GM12878 (cell line): Measurements from ENCODE around the gene PRRC2B.

Experiments used
- BCL3 ChIP-seq: IDR thresholded peaks from 2 replicates; pipeline ENCODE4 v1.6.1; 2011; ENCODE audit warnings: borderline replicate concordance, low read depth, mild to moderate bottlenecking, moderate library complexity, low read length; ENCODE audit not compliant: insufficient read depth, poor library complexity, severe bottlenecking
- BHLHE40 ChIP-seq, 2 experiments: fragments of 450-650 bp in 1 of 2; IDR thresholded peaks; 2 replicates each; pipeline ENCODE4 v1.6.1; 2011 to 2017; ENCODE audit warnings: low read depth in 2 of 2, borderline replicate concordance in 1 of 2, improper control_type of control experiment in 1 of 2, low read length in 1 of 2, mild to moderate bottlenecking in 1 of 2
- ETV6 ChIP-seq, 2 experiments: fragments of 450-650 bp in 1 of 2; IDR thresholded peaks in 1 of 2; conservative IDR thresholded peaks in 1 of 2; 2 replicates each; pipeline ENCODE4 v1.6.1; 2014; ENCODE audit warnings: antibody characterized with exemption in 1 of 2, borderline replicate concordance in 1 of 2, low read depth in 1 of 2, mild to moderate bottlenecking in 1 of 2, moderate library complexity in 1 of 2
- FOXK2 ChIP-seq: fragments of 450-650 bp; IDR thresholded peaks from 2 replicates; pipeline ENCODE4 v1.6.1; 2017; ENCODE audit warnings: mild to moderate bottlenecking, moderate library complexity
- POLR2A ChIP-seq: IDR thresholded peaks from 2 replicates; pipeline ENCODE4 v1.6.1; 2011; ENCODE audit warnings: low read depth, mild to moderate bottlenecking, low read length
- RAD21 ChIP-seq: IDR thresholded peaks from 2 replicates; pipeline ENCODE4 v1.6.1; 2011; ENCODE audit warnings: mild to moderate bottlenecking, low read depth, low read length, moderate library complexity; ENCODE audit not compliant: insufficient read depth
- REST ChIP-seq: IDR thresholded peaks from 2 replicates; pipeline ENCODE4 v1.6.1; 2012; ENCODE audit warnings: mild to moderate bottlenecking, low read depth, low read length

GRCh38 chr9:131468031-131468430 is 74.1 kb downstream of the PRRC2B start:
- TF ChIP-seq RAD21 (no peak), REST (no peak), BCL3 (no peak), POLR2A (no peak), BHLHE40 (IDR thresholded peaks at IDR 0.05; ENCODE audit: borderline replicate concordance in 1 of 2, low read depth in 2 of 2, low read length in 1 of 2) (no peak), FOXK2 (no peak), ETV6 (conservative IDR thresholded peaks at IDR 0.05 in 1 of 2, IDR thresholded peaks at IDR 0.05 in 1 of 2; ENCODE audit: borderline replicate concordance in 1 of 2, low read depth in 1 of 2) (no peak)
